Epithelial cell of proximal tubule (primary cell): Measurements from ENCODE around the gene NAV2. TPM values are rescaled to one million over a fixed set of nuclear protein-coding genes. Genes with fewer than 3 reads are reported as not detected.
A peak's percentile ranks its signal among the peaks of the same experiment; 100 is the strongest.
"Not testable (repeated sequence)": the region's sequence is repeated elsewhere in the genome, so short reads cannot be mapped to it uniquely, and the experiment has no call there.

ENCODE experiments used
- DNase-seq: peaks from one replicate; pipeline ENCODE4 v3.0.0-alpha.2; 2011; ENCODE audit warnings: low read depth
- H3K4me3 ChIP-seq: 2 replicates; pipeline ENCODE4 v1.5.1; 2011; ENCODE audit warnings: low read depth, mild to moderate bottlenecking, low read length
- CTCF ChIP-seq: conservative IDR thresholded peaks from 2 replicates; pipeline ENCODE4 v1.5.1; 2012; ENCODE audit warnings: low read depth, mild to moderate bottlenecking, low read length
- total RNA-seq: library from RNA; depleted of rRNA; stranded (reverse); fragments of >200 nt; gene quantifications from 2 replicates; pipeline ENCODE4 v1.2.3, GENCODE V29; 2015

The NAV2 gene
- total RNA-seq, 1 donor from 2014 or later = 19.0 TPM

- no peak for TF ChIP-seq CTCF
- no peak for DNase-seq
- no peak overlapping the region for H3K4me3 ChIP-seq
Measured at GRCh38 chr11:19959210-19959609, 246.6 kb downstream of the NAV2 start.

GRCh38 chr11:19959648-19960059, 247.0 kb downstream of the NAV2 start:
- no peak overlapping the region for H3K4me3 ChIP-seq
- no peak for TF ChIP-seq CTCF
- DNase-seq = no peak

GRCh38 chr11:19960410-19960809, 247.8 kb downstream of the NAV2 start:
- DNase-seq, H3K4me3 ChIP-seq: not testable (repeated sequence)

GRCh38 chr11:19961225-19961624, 248.6 kb downstream of the NAV2 start:
- no peak for TF ChIP-seq CTCF
- DNase-seq = no peak
- no peak overlapping the region for H3K4me3 ChIP-seq

- TF ChIP-seq CTCF = no peak
- H3K4me3 ChIP-seq = no peak overlapping the region
- DNase-seq = no peak
Measured at GRCh38 chr11:19962053-19962800, 249.6 kb downstream of the NAV2 start.

- no peak for TF ChIP-seq CTCF
- no peak overlapping the region for H3K4me3 ChIP-seq
- peak; percentile 94 for DNase-seq
Measured at GRCh38 chr11:19962801-19963175, 250.2 kb downstream of the NAV2 start.

- TF ChIP-seq CTCF = no peak
- DNase-seq = no peak
- no peak overlapping the region for H3K4me3 ChIP-seq
Measured at GRCh38 chr11:19963697-19964387, 251.2 kb downstream of the NAV2 start.
